NB4 (cell line): Measurements from ENCODE around the gene MRPL53.

Source experiments
- POLR2A ChIP-seq: IDR thresholded peaks from 2 replicates; pipeline ENCODE4 v1.6.1; 2011; ENCODE audit warnings: mild to moderate bottlenecking; ENCODE audit not compliant: insufficient read length; ENCODE audit errors: extremely low read depth
- TF ChIP-seq, protein P1 (sequence below): IDR thresholded peaks from one replicate; pipeline ENCODE4 v1.5.1; 2012; ENCODE audit warnings: low read depth, low read length

DNA sequence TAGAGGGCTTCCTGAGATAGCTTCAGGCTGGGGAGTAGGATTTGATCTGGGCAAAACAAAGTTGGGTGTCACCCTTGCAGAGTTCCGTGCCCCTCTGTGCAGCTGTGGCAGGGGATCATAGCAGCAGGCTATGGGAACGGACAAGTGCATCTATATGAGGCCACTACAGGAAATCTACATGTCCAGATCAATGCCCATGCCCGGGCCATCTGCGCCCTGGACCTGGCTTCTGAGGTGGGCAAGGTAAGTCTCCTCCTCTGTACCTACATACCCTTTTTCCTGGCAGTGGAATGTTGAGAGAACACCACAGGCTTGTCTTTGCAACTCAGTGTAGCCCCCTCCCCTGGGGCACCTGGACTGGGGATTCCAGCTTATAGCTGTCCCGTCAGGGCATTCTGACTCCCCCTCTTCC is 47.5 kb downstream of the MRPL53 start:
- no peak for TF ChIP-seq POLR2A
- TF ChIP-seq, protein P1, sequence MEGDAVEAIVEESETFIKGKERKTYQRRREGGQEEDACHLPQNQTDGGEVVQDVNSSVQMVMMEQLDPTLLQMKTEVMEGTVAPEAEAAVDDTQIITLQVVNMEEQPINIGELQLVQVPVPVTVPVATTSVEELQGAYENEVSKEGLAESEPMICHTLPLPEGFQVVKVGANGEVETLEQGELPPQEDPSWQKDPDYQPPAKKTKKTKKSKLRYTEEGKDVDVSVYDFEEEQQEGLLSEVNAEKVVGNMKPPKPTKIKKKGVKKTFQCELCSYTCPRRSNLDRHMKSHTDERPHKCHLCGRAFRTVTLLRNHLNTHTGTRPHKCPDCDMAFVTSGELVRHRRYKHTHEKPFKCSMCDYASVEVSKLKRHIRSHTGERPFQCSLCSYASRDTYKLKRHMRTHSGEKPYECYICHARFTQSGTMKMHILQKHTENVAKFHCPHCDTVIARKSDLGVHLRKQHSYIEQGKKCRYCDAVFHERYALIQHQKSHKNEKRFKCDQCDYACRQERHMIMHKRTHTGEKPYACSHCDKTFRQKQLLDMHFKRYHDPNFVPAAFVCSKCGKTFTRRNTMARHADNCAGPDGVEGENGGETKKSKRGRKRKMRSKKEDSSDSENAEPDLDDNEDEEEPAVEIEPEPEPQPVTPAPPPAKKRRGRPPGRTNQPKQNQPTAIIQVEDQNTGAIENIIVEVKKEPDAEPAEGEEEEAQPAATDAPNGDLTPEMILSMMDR = no peak
